PC-3 (cell line): ENCODE results near the gene CMTM7. TPM values are rescaled to one million over a fixed set of nuclear protein-coding genes. Genes with fewer than 3 reads are reported as not detected.

Experiments
- ATAC-seq: fragments of 200-7000 bp; cut with Tn5 transposase; 2 replicates; pipeline ENCODE4 v1.9.1; 2020; ENCODE audit warnings: mild to moderate bottlenecking, moderate library complexity
- BruUV-seq: library from RNA; stranded (reverse); fragments of 400-500 nt; replicated peaks from 2 replicates; lab custom pipeline; 2021; lab: Mats Ljungman, UMichigan
- CTCF ChIA-PET: fragments of 300-600 bp; sonication (Branson Sonifier 250); formaldehyde crosslinking; loops from one replicate; lab custom pipeline; 2022; ENCODE audit warnings: antibody characterized with exemption; lab: Charles Lee
- POLR2A ChIA-PET: fragments of 300-600 bp; sonication (Branson Sonifier 250); formaldehyde crosslinking; loops from one replicate; lab custom pipeline; 2022; ENCODE audit warnings: antibody characterized with exemption; ENCODE audit not compliant: unreplicated experiment; lab: Charles Lee
- DNase-seq: peaks from one replicate; pipeline ENCODE4 v3.0.0-alpha.2; 2015
- H2AFZ ChIP-seq: fragments of 300-600 bp; sonication (generic); 2 replicates; pipeline ENCODE4 v1.6.0; 2016; ENCODE audit warnings: antibody characterized with exemption, low read length
- H3F3A ChIP-seq: fragments of 300-600 bp; sonication (generic); one replicate; pipeline ENCODE4 v1.6.0; 2017; ENCODE audit warnings: antibody characterized with exemption, low read length, control low read depth, mild to moderate bottlenecking; ENCODE audit not compliant: unreplicated experiment
- H3K27ac ChIP-seq: fragments of 300-600 bp; sonication (generic); 2 replicates; pipeline ENCODE4 v1.5.1; 2016; ENCODE audit warnings: mild to moderate bottlenecking, low read length
- H3K27me3 ChIP-seq: fragments of 300-600 bp; sonication (generic); 2 replicates; pipeline ENCODE4 v1.6.1; 2016; ENCODE audit warnings: low read length, mixed read lengths
- H3K36me3 ChIP-seq: fragments of 300-600 bp; sonication (generic); 2 replicates; pipeline ENCODE4 v1.6.1; 2016; ENCODE audit warnings: low read depth, mixed run types, low read length, mixed read lengths
- H3K4me1 ChIP-seq: fragments of 300-600 bp; sonication (generic); 2 replicates; pipeline ENCODE4 v1.5.1; 2016; ENCODE audit warnings: low read length; ENCODE audit not compliant: insufficient read depth
- H3K4me2 ChIP-seq: fragments of 300-600 bp; sonication (generic); 2 replicates; pipeline ENCODE4 v1.6.0; 2016; ENCODE audit warnings: low read length
- H3K4me3 ChIP-seq: fragments of 300-600 bp; sonication (generic); 2 replicates; pipeline ENCODE4 v1.5.1; 2016; ENCODE audit warnings: mild to moderate bottlenecking, low read length, mixed read lengths
- H3K79me2 ChIP-seq: fragments of 300-600 bp; sonication (generic); 2 replicates; pipeline ENCODE4 v1.6.1; 2017; ENCODE audit warnings: low read length, mixed read lengths
- H3K9ac ChIP-seq: fragments of 300-600 bp; sonication (generic); 2 replicates; pipeline ENCODE4 v1.6.0; 2016; ENCODE audit warnings: mild to moderate bottlenecking, low read length
- H3K9me2 ChIP-seq: fragments of 300-600 bp; sonication (generic); replicated peaks from 2 replicates; pipeline ENCODE4 v1.6.1; 2016; ENCODE audit warnings: mixed run types, low read length, mixed read lengths
- H3K9me3 ChIP-seq: fragments of 300-600 bp; sonication (generic); 2 replicates; pipeline ENCODE4 v1.6.1; 2016; ENCODE audit warnings: low read length, mixed read lengths
- H4K20me1 ChIP-seq: fragments of 300-600 bp; sonication (generic); 2 replicates; pipeline ENCODE4 v1.6.1; 2016; ENCODE audit warnings: low read length, mixed read lengths
- EZH2 ChIP-seq: fragments of 300-600 bp; sonication (generic); IDR thresholded peaks from one replicate; pipeline ENCODE4 v1.6.1; 2017; ENCODE audit warnings: antibody characterized with exemption, mild to moderate bottlenecking, low read length; ENCODE audit not compliant: unreplicated experiment
- EZH2phosphoT487 ChIP-seq: fragments of 300-600 bp; sonication (generic); IDR thresholded peaks from 2 replicates; pipeline ENCODE4 v1.6.1; 2018; ENCODE audit warnings: mild to moderate bottlenecking, antibody characterized with exemption, low read length, borderline replicate concordance
- intact Hi-C: fragments of 100-400 bp; cut with micrococcal nuclease; formaldehyde crosslinking; loops from 2 replicates; pipeline ENCODE4 v1.9.0; 2023
- total RNA-seq: library from RNA; depleted of rRNA; stranded (reverse); fragments of >200 nt; gene quantifications from 2 replicates; pipeline ENCODE4 v1.2.3, GENCODE V29; 2014
- TF ChIP-seq, protein P1 (sequence below): fragments of 300-600 bp; sonication (generic); conservative IDR thresholded peaks from 2 replicates; pipeline ENCODE4 v1.5.1; 2017; ENCODE audit warnings: antibody characterized with exemption, low read depth, mild to moderate bottlenecking, low read length

Gene CMTM7
- total RNA-seq, 1 experiment from 2014 or later: 37.1 TPM

DNA sequence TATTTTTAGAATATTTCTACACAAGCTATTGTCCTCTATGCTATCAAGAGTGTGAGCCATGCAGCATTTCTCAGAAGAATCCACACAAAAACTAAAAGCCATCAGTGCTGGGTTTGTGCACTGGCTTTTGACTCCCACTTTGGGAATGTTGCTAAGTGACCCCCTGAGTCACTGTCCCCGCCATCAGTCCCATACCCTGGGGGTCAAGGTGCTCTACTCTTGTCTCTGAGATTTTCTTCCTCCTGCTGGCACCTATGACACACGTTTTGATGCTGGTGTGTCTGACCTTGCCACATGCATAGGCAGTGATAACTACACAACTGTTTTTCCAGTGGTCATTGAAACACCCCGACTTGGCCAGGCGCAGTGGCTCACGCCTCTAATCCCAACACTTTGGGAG, 19.8 kb downstream of the CMTM7 start:
- H3K4me3 ChIP-seq: no peak overlapping the region
- H3K9ac ChIP-seq: no peak overlapping the region
- DNase-seq: no peak
- H2AFZ ChIP-seq: no peak overlapping the region
- no peak overlapping the region for H3K4me2 ChIP-seq
- H3F3A ChIP-seq: no peaks in the 10 kb centered on the region
- CTCF ChIA-PET: no interaction called here
- intact Hi-C loops: no loop called here
- ATAC-seq: no peak
- no peaks in the 10 kb centered on the region for H3K9me3 ChIP-seq
- H3K9me2 ChIP-seq: no peaks in the 10 kb centered on the region
- POLR2A ChIA-PET: no interaction called here
- no peaks in the 10 kb centered on the region for H3K27me3 ChIP-seq
- H3K79me2 ChIP-seq: peaks cover 96% of the 10 kb centered on the region
- H3K36me3 ChIP-seq: peaks cover under 1% of the 10 kb centered on the region; the same call in 1 of the 2 replicates
- TF ChIP-seq EZH2phosphoT487 (no peak), EZH2 (no peak)
- TF ChIP-seq, protein P1, sequence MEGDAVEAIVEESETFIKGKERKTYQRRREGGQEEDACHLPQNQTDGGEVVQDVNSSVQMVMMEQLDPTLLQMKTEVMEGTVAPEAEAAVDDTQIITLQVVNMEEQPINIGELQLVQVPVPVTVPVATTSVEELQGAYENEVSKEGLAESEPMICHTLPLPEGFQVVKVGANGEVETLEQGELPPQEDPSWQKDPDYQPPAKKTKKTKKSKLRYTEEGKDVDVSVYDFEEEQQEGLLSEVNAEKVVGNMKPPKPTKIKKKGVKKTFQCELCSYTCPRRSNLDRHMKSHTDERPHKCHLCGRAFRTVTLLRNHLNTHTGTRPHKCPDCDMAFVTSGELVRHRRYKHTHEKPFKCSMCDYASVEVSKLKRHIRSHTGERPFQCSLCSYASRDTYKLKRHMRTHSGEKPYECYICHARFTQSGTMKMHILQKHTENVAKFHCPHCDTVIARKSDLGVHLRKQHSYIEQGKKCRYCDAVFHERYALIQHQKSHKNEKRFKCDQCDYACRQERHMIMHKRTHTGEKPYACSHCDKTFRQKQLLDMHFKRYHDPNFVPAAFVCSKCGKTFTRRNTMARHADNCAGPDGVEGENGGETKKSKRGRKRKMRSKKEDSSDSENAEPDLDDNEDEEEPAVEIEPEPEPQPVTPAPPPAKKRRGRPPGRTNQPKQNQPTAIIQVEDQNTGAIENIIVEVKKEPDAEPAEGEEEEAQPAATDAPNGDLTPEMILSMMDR: no peak
- peaks cover 16% of the 10 kb centered on the region for H3K4me1 ChIP-seq
- no peaks in the 10 kb centered on the region for H4K20me1 ChIP-seq
- no TSS peak for BruUV-seq
- H3K27ac ChIP-seq: no peak overlapping the region

DNA sequence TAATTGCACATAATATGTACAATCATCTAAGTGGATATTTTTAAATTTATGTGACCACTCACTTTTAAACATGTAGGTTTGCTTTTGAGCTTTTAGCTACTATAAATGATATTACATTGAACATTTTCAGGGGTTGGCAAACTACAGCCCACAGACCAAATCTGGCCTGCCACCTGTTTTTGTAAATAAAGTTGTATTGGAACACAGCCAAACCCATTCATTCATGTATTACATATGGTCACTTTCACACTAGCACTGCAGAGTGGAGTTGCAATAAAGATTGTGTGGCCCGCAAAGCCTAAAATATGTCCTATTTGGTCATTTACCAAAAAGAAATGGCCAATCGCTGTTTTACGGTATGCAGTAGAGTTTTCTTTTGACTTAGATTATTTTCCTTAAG, 21.2 kb downstream of the CMTM7 start:
- intact Hi-C loops: no loop called here
- no TSS peak for BruUV-seq
- peaks cover 17% of the 10 kb centered on the region for H3K4me1 ChIP-seq
- no peak overlapping the region for H3K9ac ChIP-seq
- POLR2A ChIA-PET: no interaction called here
- no peaks in the 10 kb centered on the region; the same call in 1 of the 2 replicates for H3K36me3 ChIP-seq
- H3K9me2 ChIP-seq: no peaks in the 10 kb centered on the region
- no peak overlapping the region for H3K27ac ChIP-seq
- no peak overlapping the region for H2AFZ ChIP-seq
- no peaks in the 10 kb centered on the region for H3K9me3 ChIP-seq
- TF ChIP-seq, protein P1: no peak
- TF ChIP-seq EZH2 (no peak), EZH2phosphoT487 (no peak)
- no peaks in the 10 kb centered on the region for H3F3A ChIP-seq
- H3K79me2 ChIP-seq: peaks cover 96% of the 10 kb centered on the region
- H3K4me3 ChIP-seq: no peak overlapping the region
- H4K20me1 ChIP-seq: no peaks in the 10 kb centered on the region
- H3K27me3 ChIP-seq: no peaks in the 10 kb centered on the region
- CTCF ChIA-PET: no interaction called here
- no peak for DNase-seq
- ATAC-seq: no peak
- no peak overlapping the region for H3K4me2 ChIP-seq

GRCh38 chr3:32413845-32414521, 22.3 kb downstream of the CMTM7 start:
- peak overlapping the region; percentile 10; the same call in 1 of the 2 replicates for H3K4me2 ChIP-seq
- TF ChIP-seq EZH2: no peak
- TF ChIP-seq, protein P1: no peak
- TF ChIP-seq EZH2phosphoT487: no peak
- no peak overlapping the region for H2AFZ ChIP-seq
- H4K20me1 ChIP-seq: no peaks in the 10 kb centered on the region
- no peaks in the 10 kb centered on the region for H3K9me2 ChIP-seq
- no peak overlapping the region for H3K4me3 ChIP-seq
- BruUV-seq: TSS peak; percentile 71
- peaks cover 5% of the 10 kb centered on the region; the same call in 1 of the 2 replicates for H3K36me3 ChIP-seq
- H3K79me2 ChIP-seq: peaks cover 96% of the 10 kb centered on the region
- H3K9me3 ChIP-seq: no peaks in the 10 kb centered on the region
- peaks cover under 1% of the 10 kb centered on the region for H3F3A ChIP-seq
- no peak for DNase-seq
- POLR2A ChIA-PET: no interaction called here
- intact Hi-C loops: no loop called here
- no peaks in the 10 kb centered on the region for H3K27me3 ChIP-seq
- CTCF ChIA-PET: interaction anchor here (0.8 kb wide), 1 partner anchor 39 kb away, joined by 3 read pairs; no protein-coding TSS in a partner anchor
- H3K27ac ChIP-seq: peak overlapping the region; percentile 31
- no peak for ATAC-seq
- H3K9ac ChIP-seq: no peak overlapping the region
- peaks cover 28% of the 10 kb centered on the region for H3K4me1 ChIP-seq
